Colonic mucosa (tissue), 4 donors: ENCODE results near the gene SLC7A5. TPM values are rescaled to one million over a fixed set of nuclear protein-coding genes. Genes with fewer than 3 reads are reported as not detected.
"Not testable (repeated sequence)": the region's sequence is repeated elsewhere in the genome, so short reads cannot be mapped to it uniquely, and the experiment has no call there.

Experiments used
- DNase-seq: peaks from one replicate; pipeline ENCODE4 v3.0.0-alpha.2; 2020
- H3K27ac ChIP-seq: fragments of 200-600 bp; one replicate; pipeline ENCODE4 v1.8.0; 2021
- H3K27me3 ChIP-seq: fragments of 200-600 bp; one replicate; pipeline ENCODE4 v1.8.0; 2021
- H3K36me3 ChIP-seq: fragments of 200-600 bp; one replicate; pipeline ENCODE4 v1.8.0; 2021
- H3K4me1 ChIP-seq: fragments of 200-600 bp; one replicate; pipeline ENCODE4 v1.8.0; 2021; ENCODE audit warnings: mild to moderate bottlenecking
- H3K4me3 ChIP-seq: fragments of 200-600 bp; one replicate; pipeline ENCODE4 v1.8.0; 2021
- H3K9ac ChIP-seq, 2 donors: one replicate each; pipeline ENCODE4 v1.7.0; 2013; ENCODE audit warnings: control low read depth in 2 of 2, low read depth in 2 of 2, low read length in 2 of 2
- H3K9me3 ChIP-seq: fragments of 200-600 bp; one replicate; pipeline ENCODE4 v1.8.0; 2021
- intact Hi-C: fragments of 100-400 bp; cut with DNase I; formaldehyde crosslinking; loops from one replicate; pipeline ENCODE4 v1.14.1; 2022
- total RNA-seq, 2 donors: library from RNA; stranded (reverse); fragmentation: NEBNext Ultra II Directional in 1 of 2; extraction: Animal tissue kit (Norgen Biotek cat#: 25700) in 1 of 2; gene quantifications; one replicate each; pipeline ENCODE4 v1.2.1, GENCODE V29; 2021
- TF ChIP-seq, protein P1 (sequence below): fragments of 200-600 bp; IDR thresholded peaks from one replicate; pipeline ENCODE4 v1.8.0; 2022; ENCODE audit warnings: antibody characterized with exemption, mild to moderate bottlenecking
- donor health status: healthy.
- donor health status: DM: no; HTN: no; CAD: no.
- donor health status: DM: no; HTN: no; CAD: no.

The SLC7A5 gene
- total RNA-seq, 2 donors from 2014 or later = 9.5 to 26.2 TPM

DNA sequence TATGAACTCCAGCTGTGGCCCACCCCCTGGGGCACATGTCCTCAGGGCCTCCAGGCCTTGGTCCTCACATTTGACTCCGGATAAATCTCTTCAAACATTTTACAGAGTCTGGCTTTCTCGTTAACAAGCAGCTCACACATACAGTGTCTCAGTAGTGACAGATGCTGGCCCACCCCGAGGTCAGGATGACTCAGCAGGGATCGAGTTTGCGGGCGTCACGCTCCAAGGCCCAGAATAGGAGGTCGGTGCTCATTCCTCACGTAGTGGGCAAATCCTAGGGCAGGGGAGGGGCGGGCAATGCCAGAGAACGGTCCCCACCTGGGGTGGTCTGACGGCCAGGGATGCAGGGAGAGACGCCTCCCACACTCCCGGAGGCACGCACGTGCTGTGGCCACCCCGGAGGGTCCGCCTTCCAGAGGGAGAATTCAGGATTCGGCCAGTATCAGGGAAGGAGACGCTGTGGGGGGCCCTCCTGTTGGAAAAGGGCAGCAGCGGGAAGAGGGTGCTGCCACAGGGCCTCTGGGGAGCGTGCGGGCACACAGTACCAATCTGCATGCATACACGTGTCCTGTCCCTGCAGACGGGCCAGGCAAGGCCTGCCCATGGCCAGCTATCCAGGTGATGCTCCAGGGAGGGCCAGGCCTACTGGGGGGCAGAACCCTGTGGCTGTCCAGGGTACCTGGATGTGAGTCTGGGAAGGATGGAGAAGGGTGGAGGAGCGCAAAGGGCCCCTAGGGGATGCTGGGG is 8.6 kb downstream of the SLC7A5 start:
- no peak overlapping the region for H3K9ac ChIP-seq
- no peaks in the 10 kb centered on the region for H3K27me3 ChIP-seq
- no peak overlapping the region for H3K4me3 ChIP-seq
- no peaks in the 10 kb centered on the region for H3K36me3 ChIP-seq
- H3K9me3 ChIP-seq = no peaks in the 10 kb centered on the region
- DNase-seq = no peak
- intact Hi-C loops = no loop called here
- no peak overlapping the region for H3K27ac ChIP-seq
- TF ChIP-seq, protein P1, sequence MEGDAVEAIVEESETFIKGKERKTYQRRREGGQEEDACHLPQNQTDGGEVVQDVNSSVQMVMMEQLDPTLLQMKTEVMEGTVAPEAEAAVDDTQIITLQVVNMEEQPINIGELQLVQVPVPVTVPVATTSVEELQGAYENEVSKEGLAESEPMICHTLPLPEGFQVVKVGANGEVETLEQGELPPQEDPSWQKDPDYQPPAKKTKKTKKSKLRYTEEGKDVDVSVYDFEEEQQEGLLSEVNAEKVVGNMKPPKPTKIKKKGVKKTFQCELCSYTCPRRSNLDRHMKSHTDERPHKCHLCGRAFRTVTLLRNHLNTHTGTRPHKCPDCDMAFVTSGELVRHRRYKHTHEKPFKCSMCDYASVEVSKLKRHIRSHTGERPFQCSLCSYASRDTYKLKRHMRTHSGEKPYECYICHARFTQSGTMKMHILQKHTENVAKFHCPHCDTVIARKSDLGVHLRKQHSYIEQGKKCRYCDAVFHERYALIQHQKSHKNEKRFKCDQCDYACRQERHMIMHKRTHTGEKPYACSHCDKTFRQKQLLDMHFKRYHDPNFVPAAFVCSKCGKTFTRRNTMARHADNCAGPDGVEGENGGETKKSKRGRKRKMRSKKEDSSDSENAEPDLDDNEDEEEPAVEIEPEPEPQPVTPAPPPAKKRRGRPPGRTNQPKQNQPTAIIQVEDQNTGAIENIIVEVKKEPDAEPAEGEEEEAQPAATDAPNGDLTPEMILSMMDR = no peak
- no peaks in the 10 kb centered on the region for H3K4me1 ChIP-seq

DNA sequence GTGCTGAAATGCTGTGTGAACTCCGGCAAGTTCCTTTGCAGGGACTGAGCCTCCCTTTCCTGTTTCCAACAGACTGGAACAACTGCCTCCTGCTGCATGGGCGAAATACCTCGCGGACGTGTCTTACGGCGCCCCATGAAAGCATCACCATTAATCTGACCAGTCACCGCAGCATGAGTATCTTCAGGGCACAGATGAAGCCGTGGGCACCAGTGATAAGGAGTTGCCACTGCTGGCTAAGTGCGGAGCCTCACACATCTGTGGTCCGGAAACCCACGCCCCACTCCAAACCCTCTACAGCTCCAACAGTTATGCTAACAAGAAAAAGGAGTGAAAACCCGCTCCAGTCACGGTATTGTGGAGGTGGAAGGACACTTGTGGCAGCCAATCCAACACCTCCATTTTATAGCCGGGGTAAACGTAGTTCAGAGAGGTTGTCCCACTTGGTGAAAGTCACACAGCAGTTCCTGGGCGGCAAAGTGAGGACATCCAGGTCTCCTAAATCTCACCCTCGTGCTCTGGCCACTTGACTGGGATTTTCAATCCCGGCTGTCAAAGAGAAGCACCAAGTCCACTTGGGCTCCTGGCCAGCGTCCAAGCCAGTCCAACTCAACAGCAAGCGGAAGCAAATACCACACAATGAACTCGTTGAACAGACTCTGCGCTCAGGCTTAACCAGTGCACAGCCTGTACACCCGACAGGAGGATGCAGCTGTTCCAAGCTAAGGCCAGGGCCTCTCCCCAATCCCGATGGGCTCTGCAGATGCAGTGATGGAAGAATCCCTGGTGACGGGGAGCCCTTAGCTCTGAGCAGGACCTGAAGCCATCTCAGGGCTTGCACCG is 10.9 kb downstream of the SLC7A5 start:
- H3K36me3 ChIP-seq, H3K9ac ChIP-seq, H3K27ac ChIP-seq, H3K4me1 ChIP-seq, H3K4me3 ChIP-seq, H3K27me3 ChIP-seq, DNase-seq, intact Hi-C loops, H3K9me3 ChIP-seq: not testable (repeated sequence)

DNA sequence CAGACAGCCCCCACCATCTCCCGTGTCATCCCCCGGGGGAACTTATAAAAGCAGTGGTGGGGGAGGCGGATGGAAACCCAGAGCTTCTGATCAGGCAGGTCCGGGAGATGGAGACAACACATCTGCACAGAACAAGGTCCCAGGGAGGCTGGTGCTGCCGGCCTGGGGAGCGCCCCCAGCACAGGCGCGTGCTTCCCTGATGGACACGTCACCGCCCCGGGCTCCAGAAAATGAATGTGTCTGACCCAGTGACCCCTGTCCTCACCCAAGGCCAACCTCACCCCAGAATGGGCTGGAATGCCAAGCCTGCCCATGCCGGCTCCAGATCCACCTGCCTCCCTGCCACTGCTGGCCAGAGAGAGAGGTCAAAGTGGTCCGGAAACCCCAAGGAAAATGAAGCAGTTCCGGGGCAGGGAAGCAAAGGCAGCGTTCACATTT is 12.5 kb downstream of the SLC7A5 start:
- intact Hi-C loops = no loop called here
- TF ChIP-seq, protein P1 = no peak
- Histone ChIP-seq H3K9ac (no peak overlapping the region), H3K4me1 (peaks cover 3% of the 10 kb centered on the region), H3K27ac (peak overlapping the region; percentile 66), H3K36me3 (no peaks in the 10 kb centered on the region), H3K4me3 (no peak overlapping the region), H3K27me3 (no peaks in the 10 kb centered on the region), H3K9me3 (no peaks in the 10 kb centered on the region)
- DNase-seq = no peak

DNA sequence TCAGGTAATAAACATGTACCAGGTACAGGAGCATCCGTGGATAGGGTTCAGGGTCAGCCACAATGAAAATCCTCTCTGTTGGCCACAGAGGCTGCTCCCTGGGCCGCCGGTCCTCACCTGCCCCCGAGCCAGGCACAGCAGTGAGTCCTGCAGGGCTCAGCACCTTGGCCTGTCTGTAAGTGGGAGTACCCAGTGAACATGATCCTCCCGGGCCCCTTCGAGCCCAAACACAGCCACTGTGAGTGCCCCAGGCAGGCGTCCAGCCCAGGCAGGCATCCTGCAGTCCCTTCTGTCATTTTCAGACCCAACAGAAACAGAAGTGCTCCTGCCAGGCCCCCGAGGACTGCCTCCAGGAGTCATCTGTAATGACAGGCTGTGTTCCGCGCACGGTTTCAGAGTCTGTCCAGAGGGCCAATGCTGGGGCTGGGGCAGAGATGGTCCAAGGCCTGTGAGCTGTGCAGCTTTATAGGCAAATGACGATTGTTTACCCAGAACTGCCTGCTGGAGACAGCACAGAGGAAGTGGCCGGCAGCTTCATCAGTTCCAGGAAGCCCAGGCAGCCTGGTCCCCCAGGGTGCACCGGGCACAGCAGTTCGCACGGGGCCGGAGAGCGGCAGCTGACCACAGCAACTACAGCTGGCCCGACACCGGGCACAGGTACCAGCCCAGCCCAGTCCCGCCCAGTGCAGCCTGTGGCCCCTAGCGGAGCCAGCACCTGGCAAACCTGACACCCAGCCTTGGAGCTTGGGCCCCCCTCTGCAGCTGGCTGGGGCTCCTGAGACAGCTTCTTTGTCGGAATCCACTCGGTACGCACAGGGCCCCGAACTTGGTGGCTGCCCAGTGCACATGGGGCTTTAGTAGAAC is 13.2 kb downstream of the SLC7A5 start:
- Histone ChIP-seq H3K4me3 (no peak overlapping the region), H3K27me3 (no peaks in the 10 kb centered on the region), H3K27ac (peak overlapping the region; percentile 66), H3K36me3 (no peaks in the 10 kb centered on the region), H3K9me3 (no peaks in the 10 kb centered on the region), H3K4me1 (peaks cover 3% of the 10 kb centered on the region), H3K9ac (peak overlapping the region; percentile 28 to 46)
- DNase-seq = peak; percentile 67
- TF ChIP-seq, protein P1 = no peak
- intact Hi-C loops = no loop called here

DNA sequence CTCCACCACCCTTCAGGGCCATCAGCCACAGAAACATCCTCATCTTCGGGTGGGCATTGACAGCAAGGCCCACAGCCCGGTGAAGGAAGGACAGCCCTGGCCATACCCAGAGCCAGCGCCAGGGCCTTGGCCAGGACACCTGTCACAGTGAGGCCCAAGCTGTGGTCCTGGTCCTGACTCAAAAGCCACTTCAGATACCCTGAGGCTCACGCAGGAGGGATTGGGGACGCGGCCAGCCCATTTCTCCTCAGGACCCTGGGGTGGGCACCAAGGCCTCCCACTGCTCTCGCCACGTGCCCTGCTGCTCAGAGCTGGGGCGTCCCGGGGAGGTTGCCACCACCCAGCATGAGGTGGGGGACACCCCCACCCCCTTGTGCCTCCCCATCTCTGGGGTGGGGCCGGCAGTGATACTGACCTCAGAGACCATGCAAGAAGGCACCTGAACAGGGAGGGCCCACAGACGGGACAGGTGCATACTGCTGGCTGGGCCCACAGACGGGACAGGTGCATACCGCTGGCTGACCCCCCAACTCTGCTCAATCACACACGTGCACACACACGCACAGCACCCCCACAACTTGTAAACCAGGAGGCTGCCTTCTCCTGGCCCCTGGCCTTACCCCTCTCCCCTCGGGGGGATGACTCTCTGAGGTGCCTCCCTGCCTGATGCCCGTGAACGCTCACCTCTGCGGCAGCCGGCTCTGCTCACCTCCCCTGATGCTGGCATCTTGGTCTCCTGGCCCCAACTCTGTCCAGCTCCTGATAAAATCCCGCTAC is 14.2 kb downstream of the SLC7A5 start:
- H3K36me3 ChIP-seq = no peaks in the 10 kb centered on the region
- no peaks in the 10 kb centered on the region for H3K27me3 ChIP-seq
- peak overlapping the region; percentile 66 for H3K27ac ChIP-seq
- H3K9me3 ChIP-seq = no peaks in the 10 kb centered on the region
- H3K4me1 ChIP-seq = peaks cover 3% of the 10 kb centered on the region
- H3K4me3 ChIP-seq = no peak overlapping the region
- TF ChIP-seq, protein P1 = no peak
- DNase-seq = no peak
- peak overlapping the region; percentile 35 to 46 for H3K9ac ChIP-seq
- intact Hi-C loops = no loop called here
